ENCODE results near the gene BSCL2.

DNA sequence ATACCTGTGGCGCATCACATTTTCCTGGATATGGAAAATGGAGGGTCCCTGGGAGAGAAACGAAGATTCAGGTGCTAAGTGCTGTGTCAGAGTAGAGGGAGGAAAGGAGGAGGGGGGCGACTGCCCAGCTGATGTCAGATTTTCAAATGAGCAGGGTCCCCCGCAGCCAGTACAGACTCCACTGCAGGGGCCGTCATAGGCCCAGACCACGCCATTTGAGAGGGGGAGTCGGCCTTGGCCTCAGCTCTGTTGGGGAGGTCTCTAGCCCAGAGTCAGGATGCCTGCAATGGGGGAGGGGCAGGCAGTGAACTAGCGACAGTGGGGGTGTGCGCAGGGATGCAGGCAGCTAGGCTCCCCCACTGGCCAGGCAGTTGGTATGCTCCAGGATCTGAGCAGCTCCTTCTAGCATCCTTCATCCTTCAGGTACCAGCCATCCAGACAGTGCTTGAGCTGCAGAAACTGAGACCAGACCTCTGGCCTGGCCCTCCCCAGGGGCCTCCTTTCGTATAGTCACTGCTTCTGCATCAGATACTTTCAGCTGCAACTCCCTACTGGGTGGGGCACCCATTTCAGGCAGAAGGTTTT, at the start of gene BSCL2, which contains the start of gene GNG3:
- TF ChIP-seq POLR2A (IDR thresholded peaks at IDR 0.05) = no peak
- TF ChIP-seq, protein P1, sequence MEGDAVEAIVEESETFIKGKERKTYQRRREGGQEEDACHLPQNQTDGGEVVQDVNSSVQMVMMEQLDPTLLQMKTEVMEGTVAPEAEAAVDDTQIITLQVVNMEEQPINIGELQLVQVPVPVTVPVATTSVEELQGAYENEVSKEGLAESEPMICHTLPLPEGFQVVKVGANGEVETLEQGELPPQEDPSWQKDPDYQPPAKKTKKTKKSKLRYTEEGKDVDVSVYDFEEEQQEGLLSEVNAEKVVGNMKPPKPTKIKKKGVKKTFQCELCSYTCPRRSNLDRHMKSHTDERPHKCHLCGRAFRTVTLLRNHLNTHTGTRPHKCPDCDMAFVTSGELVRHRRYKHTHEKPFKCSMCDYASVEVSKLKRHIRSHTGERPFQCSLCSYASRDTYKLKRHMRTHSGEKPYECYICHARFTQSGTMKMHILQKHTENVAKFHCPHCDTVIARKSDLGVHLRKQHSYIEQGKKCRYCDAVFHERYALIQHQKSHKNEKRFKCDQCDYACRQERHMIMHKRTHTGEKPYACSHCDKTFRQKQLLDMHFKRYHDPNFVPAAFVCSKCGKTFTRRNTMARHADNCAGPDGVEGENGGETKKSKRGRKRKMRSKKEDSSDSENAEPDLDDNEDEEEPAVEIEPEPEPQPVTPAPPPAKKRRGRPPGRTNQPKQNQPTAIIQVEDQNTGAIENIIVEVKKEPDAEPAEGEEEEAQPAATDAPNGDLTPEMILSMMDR (IDR thresholded peaks at IDR 0.05) = no peak

All from thyroid gland (tissue), 4 donors.